Dendritic cell treated with granulocyte-macrophage colony-stimulating factor and Interleukin-4, amounts not matched to agents 40 ng/mL and 50 ng/mL, for 4 days (primary cell): ENCODE results near the gene TGFBR1.
"Not testable (repeated sequence)": the region's sequence is repeated elsewhere in the genome, so short reads cannot be mapped to it uniquely, and the experiment has no call there.

Experiments
- H3K27ac Mint-ChIP-seq: one replicate; pipeline ENCODE4 v1.8.0; 2022; ENCODE audit warnings: mild to moderate bottlenecking, mixed read lengths
- H3K27me3 Mint-ChIP-seq: one replicate; pipeline ENCODE4 v1.8.0; 2022; ENCODE audit warnings: mild to moderate bottlenecking, mixed read lengths
- H3K36me3 Mint-ChIP-seq: one replicate; pipeline ENCODE4 v1.8.0; 2022; ENCODE audit warnings: low read depth, mixed read lengths
- H3K4me1 Mint-ChIP-seq: one replicate; pipeline ENCODE4 v1.8.0; 2022; ENCODE audit warnings: low read depth, mixed read lengths
- H3K4me3 Mint-ChIP-seq: one replicate; pipeline ENCODE4 v1.8.0; 2022; ENCODE audit warnings: mild to moderate bottlenecking, moderate library complexity, mixed read lengths
- H3K9me3 Mint-ChIP-seq: one replicate; pipeline ENCODE4 v1.8.0; 2022; ENCODE audit warnings: mixed read lengths
- intact Hi-C: fragments of 100-400 bp; cut with micrococcal nuclease; formaldehyde crosslinking; loops from one replicate; pipeline ENCODE4 v1.15.0; 2022

The TGFBR1 gene

DNA sequence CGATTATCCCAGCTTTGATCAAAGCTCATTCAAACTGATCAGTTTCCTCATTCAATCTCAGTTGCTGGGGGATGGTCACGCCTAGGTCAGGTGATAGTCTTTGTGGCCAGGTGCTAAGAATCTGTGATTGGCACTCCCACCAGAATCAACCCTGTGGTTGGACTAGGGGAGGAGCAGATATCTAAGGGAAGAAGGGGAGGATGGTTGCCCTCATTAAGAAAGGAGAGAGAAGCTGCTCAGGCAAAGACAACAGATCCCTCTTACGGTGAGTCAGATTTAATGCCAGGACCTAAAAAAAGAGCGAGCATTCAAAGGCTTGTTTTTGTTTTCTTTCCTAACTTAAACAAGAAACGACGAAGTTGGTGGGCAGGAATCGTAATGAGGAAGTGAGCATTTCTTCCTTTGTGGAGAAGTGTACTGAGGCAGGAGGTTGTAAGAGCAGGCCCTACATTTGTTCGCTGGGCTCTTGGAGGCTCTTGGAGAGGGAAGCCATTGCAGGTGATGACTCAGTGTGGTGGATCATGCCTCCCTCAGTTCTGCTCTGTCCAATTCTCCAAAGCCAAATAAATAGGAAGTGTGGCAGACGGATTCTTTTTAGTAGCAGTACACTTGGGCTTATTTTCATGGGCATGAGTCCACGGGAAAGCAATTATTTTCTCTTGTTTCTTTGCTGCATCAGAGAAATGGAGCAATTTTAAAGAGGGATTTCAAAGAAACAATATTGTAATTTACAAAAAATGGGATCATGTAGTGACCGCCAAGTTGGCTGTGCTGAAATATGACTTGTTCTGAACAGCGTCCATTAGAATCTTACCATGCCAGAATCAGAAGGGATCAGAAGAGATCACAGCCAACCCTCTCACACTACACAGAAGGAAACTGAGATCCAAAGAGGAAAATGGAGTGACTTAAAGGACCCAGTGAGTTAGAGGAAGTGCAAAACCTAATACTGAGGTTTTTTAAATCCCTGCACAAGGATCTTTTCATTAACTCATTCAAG is 18.7 kb upstream of the TGFBR1 start:
- H3K4me1 Mint-ChIP-seq = peaks cover 36% of the 10 kb centered on the region
- peaks cover 13% of the 10 kb centered on the region for H3K27me3 Mint-ChIP-seq
- no peaks in the 10 kb centered on the region for H3K36me3 Mint-ChIP-seq
- intact Hi-C loops = loop anchor here (5.0 kb wide), 1 partner anchor 49 kb away; no protein-coding TSS in a partner anchor
- H3K27ac Mint-ChIP-seq = peak overlapping the region; percentile 83
- H3K9me3 Mint-ChIP-seq = no peaks in the 10 kb centered on the region
- H3K4me3 Mint-ChIP-seq = peak overlapping the region; percentile 15

DNA sequence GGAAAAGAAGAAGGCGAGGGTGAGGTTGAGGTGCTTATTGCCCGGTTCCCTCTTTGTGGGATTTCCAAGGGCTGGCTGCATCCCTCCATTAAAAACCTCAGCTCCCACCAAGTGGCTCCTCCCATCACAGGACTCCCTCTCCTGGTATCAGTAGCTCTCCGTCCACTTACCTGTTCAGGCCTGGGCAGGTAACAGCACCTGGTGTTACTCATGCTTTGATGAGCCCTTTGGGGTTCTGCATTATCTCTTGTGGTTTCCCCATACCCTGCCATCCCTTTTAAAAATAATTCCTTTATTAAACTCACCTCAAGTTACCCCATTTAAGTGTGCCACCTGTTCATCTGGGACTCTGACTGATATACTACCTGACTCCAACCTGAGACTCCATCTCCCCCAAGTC is 17.5 kb upstream of the TGFBR1 start:
- Mint-ChIP-seq H3K27ac (peak overlapping the region; percentile 83), H3K9me3 (no peaks in the 10 kb centered on the region), H3K4me3 (no peak overlapping the region), H3K36me3 (no peaks in the 10 kb centered on the region), H3K27me3 (peaks cover 8% of the 10 kb centered on the region), H3K4me1 (peaks cover 47% of the 10 kb centered on the region)
- intact Hi-C loops = loop anchor here (5.0 kb wide), 1 partner anchor 50 kb away; no protein-coding TSS in a partner anchor

DNA sequence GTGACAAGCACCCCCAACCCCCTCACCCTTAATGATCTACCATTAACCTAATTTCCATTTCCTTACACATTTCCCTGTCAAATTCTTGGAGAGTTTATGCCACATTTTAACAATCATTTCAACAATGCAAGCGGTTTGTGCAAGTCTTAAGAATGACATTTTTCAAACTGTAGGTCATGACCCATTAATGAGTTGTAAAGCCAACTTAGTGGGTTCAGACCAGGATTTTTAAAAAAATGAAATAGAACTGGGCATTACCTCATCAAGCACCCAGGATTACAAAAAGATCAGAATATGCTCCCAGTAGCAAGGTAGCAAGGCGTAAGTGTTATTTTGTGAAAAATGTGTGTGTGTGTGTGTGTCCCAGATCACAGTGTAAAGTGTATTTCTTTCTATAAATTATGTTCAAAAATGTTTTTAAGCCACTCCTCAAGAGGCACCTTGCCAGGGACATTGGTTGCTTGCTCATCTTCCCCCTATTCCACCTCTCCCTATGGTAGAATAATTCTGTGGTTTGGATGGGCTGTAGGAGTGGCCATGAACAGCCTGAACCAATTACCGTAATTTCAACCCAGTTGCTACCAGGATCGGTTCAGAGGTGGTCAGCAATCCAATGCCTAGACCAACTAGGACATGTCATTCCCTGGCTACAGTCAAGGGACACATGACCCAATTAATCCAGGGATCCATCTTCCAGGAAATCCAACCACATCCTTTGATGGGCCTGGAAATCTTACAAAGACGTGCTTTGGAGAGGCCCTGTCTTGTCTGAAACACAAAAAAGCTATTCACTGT is 14.4 kb upstream of the TGFBR1 start:
- H3K36me3 Mint-ChIP-seq = no peaks in the 10 kb centered on the region
- H3K27me3 Mint-ChIP-seq = peaks cover 3% of the 10 kb centered on the region
- H3K4me3 Mint-ChIP-seq = no peak overlapping the region
- no peaks in the 10 kb centered on the region for H3K9me3 Mint-ChIP-seq
- peak overlapping the region; percentile 86 for H3K27ac Mint-ChIP-seq
- intact Hi-C loops = no loop called here
- peaks cover 59% of the 10 kb centered on the region for H3K4me1 Mint-ChIP-seq

DNA sequence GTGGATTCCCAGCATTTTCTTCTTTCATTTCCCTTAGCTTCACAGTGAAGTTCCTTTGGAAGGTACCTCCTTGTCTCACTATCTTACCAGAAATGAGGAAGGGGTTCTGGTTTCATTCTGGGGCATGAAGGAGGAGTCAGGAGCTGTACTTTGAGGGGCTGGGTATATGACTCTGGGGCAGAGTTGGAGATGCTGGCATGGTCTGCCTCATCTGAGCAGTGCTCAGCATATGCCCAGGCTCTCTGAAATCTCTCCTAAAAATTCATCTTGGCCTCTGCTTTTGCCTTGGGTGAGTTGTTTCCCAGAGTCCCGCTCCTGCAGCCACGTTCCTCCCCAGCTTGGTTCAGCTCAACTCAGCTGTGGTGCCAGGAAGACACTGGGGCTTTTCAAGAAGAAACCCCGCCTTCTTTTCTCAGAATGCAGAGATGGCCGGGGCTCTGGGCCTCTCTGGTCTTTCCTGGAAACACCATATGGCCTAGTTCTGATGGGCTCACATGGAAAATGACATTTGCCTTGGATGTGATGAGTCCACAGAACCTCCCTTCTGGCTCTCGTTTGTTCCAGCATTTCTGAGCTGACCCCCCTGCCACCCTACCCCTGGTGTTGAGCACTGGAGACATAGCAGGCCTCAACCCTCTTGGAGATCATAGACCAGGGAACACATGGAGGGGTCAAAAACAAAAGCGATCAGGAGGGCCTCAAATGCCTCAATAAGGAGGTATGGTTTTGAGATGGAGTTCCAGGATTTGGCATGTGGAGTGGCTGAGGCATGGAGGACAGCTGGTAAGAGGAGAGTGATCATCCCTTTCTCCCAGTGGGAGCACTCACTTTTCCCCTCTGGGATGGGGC is 12.0 kb upstream of the TGFBR1 start:
- H3K27me3 Mint-ChIP-seq = peaks cover 9% of the 10 kb centered on the region
- H3K4me1 Mint-ChIP-seq = peaks cover 55% of the 10 kb centered on the region
- H3K4me3 Mint-ChIP-seq = no peak overlapping the region
- H3K9me3 Mint-ChIP-seq = no peaks in the 10 kb centered on the region
- H3K36me3 Mint-ChIP-seq = no peaks in the 10 kb centered on the region
- H3K27ac Mint-ChIP-seq = peak overlapping the region; percentile 86
- intact Hi-C loops = no loop called here

DNA sequence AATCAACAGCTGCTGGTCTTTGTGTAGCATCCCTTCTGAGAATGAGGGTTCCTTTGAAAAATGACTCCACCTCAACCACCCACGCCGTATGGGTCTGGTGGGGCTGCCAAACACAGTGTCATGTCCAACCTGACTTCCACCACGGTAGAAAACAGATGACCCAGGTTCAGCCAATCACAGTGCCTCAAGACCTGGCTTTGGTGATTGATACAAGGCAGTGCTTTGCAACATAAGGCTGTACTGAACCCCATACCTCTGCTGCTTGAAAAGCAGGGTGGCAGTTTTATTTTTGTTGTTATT is 11.5 kb upstream of the TGFBR1 start:
- intact Hi-C loops = no loop called here
- peak overlapping the region; percentile 86 for H3K27ac Mint-ChIP-seq
- no peak overlapping the region for H3K4me3 Mint-ChIP-seq
- peaks cover 9% of the 10 kb centered on the region for H3K27me3 Mint-ChIP-seq
- H3K36me3 Mint-ChIP-seq = no peaks in the 10 kb centered on the region
- no peaks in the 10 kb centered on the region for H3K9me3 Mint-ChIP-seq
- H3K4me1 Mint-ChIP-seq = peaks cover 58% of the 10 kb centered on the region

DNA sequence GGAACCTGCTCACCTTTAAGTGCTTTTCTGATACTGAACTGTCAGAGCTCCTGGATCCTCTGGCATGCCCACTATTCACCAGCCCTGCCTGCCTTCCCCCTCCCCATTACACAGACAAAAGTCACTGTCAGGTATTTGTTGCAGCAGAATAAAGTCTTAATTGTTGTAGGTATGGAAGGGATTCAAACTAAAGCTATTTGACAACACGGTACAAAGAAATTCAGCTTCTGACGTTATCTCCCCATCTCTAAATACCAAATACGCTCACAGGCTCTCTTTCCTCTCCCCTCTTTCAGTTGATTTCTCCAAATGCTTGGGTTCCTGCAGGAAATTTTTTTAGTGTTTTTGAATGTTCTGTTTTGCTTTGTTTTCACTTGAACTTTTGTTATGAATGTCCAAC is 9.3 kb upstream of the TGFBR1 start:
- Mint-ChIP-seq H3K4me1 (peaks cover 59% of the 10 kb centered on the region), H3K27me3 (peaks cover 12% of the 10 kb centered on the region), H3K9me3 (no peaks in the 10 kb centered on the region), H3K36me3 (no peaks in the 10 kb centered on the region), H3K4me3 (no peak overlapping the region), H3K27ac (no peak overlapping the region)
- intact Hi-C loops = no loop called here

DNA sequence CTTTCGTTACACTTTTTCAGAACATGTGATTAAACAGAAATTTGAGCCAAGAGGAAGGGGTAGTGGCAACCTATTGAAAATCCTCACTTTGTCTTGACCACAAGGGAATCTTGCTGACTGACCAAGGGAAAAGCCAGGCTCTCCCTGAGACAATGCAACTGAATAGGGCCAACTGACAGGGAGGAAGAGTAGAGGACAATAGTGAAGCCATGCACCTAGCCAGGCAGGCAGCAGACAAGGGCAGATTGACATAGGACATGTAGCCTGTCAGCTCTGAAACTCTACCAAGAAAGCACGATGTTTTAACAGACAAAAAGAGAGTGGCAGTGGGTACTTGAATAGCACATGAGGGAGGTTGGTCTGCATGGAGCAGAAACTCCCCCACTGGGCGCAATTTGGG is 8.5 kb upstream of the TGFBR1 start:
- Mint-ChIP-seq H3K4me3 (no peak overlapping the region), H3K4me1 (peaks cover 54% of the 10 kb centered on the region), H3K36me3 (no peaks in the 10 kb centered on the region), H3K27me3 (peaks cover 12% of the 10 kb centered on the region), H3K9me3 (no peaks in the 10 kb centered on the region), H3K27ac (peak overlapping the region; percentile 50)
- intact Hi-C loops = no loop called here

DNA sequence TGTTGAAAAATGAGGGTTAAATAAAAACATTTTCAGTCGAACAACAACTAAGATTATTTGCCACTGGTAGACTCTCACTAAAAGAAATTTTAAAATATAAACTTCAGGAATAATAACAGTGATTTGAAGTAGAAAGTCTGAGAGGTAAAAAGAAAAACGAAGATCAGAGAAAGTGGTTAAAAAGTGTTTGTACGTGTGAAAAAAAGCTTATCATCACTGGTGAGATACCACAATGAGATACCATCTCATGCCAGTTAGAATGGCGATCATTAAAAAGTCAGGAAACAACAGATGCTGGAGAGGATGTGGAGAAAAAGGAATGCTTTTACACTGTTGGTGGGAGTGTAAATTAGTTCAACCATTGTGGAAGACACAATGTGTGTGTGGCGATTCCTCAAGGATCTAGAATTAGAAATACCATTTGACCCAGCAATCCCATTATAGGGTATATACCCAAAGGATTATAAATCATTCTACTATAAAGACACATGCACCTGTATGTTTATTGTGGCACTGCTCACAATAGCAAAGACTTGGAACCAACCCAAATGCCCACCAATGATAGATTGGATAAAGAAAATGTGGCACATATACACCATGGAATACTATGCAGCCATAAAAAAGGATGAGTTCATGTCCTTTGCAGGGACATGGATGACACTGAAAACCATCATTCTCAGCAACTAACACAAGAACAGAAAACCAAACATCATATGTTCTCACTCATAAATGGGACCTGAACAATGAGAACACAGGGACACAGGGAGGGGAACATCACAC is 4.9 kb upstream of the TGFBR1 start:
- H3K27ac Mint-ChIP-seq, H3K27me3 Mint-ChIP-seq, H3K36me3 Mint-ChIP-seq, intact Hi-C loops, H3K4me3 Mint-ChIP-seq, H3K9me3 Mint-ChIP-seq: not testable (repeated sequence)
- H3K4me1 Mint-ChIP-seq = peaks cover 43% of the 10 kb centered on the region

DNA sequence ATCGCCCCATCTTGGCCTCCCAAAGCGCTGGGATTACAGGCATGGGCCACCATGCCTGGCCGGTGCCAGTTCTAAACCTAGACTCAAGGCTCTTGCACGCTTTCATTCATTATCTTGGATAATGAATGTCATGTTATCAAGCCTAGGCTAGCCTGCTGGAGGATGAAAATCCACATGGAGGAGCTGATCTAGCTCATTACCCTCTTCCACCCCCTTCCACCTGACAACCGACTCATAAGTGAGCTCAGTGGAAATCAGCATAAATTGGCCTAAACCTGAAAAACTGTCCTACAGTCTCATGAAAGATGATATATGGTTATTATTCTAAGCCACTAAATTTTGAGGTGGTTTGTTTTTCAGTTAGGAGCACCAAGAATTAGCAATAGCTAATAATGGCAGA is 3.6 kb upstream of the TGFBR1 start:
- Mint-ChIP-seq H3K27ac (no peak overlapping the region), H3K36me3 (peaks cover 14% of the 10 kb centered on the region), H3K4me3 (no peak overlapping the region), H3K4me1 (peaks cover 40% of the 10 kb centered on the region), H3K9me3 (no peaks in the 10 kb centered on the region), H3K27me3 (peaks cover 9% of the 10 kb centered on the region)
- intact Hi-C loops = no loop called here

DNA sequence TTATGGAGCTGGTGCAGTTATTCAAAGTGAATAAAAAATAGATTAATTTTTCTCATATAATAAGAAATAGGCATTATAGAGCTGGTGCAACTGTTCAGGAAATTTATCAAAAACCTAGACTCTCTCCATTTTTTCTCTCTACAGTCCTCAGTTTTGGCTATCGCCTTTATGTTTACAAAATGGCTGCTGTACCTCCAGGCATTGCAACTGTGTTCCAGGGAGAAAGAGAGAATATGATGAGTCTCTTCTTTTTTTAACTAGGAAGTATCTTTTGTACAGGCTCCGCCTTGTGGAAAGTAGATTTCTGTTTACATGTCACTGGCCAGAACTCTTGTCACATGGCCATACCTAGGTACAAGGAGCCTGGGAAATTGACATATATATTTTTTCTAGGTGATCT is 3.1 kb upstream of the TGFBR1 start:
- intact Hi-C loops = no loop called here
- H3K4me1 Mint-ChIP-seq = peaks cover 39% of the 10 kb centered on the region
- H3K27ac Mint-ChIP-seq = no peak overlapping the region
- peaks cover 5% of the 10 kb centered on the region for H3K27me3 Mint-ChIP-seq
- no peaks in the 10 kb centered on the region for H3K9me3 Mint-ChIP-seq
- H3K36me3 Mint-ChIP-seq = peaks cover 14% of the 10 kb centered on the region
- H3K4me3 Mint-ChIP-seq = no peak overlapping the region

DNA sequence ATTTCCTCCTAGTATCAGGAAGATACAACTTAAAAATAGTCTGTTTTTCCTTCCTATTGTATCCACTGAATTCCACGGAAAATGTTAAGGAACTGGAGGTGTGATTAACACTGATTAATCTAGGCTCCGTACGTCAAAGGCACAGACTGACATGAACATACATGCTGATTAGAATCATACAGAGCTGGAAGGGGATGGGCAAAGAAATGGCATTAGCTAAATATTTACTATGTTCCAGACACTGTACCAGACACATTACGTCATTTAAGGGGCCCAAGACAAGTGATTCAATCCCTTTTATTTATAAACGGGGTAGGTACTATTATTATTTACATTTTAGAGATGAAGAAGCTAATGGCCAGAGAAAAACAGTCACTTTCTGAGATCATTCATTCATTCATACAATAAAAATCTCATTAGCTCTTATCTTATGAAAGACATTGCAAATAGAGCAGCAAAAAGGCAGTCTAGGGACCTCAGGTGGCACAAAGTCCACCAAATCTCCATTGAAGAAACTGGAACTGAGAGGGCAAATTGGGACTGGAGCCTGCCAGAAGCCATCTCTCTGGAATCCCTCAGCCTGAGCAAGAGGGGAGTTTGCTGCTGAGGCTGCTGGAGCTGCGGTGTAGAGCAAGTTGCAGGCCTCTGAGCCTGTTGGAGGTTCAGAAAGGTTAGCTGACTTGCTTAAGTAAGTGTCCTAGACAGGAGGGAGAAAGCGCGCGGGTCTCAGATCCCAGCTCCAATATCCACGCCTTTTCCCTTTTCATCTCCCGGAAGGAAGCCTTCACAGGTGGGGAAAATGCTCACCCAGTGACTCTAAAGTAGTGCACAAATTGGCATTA is 1.6 kb upstream of the TGFBR1 start:
- Mint-ChIP-seq H3K27ac (peak overlapping the region; percentile 94), H3K4me1 (peaks cover 41% of the 10 kb centered on the region)
- intact Hi-C loops = no loop called here

DNA sequence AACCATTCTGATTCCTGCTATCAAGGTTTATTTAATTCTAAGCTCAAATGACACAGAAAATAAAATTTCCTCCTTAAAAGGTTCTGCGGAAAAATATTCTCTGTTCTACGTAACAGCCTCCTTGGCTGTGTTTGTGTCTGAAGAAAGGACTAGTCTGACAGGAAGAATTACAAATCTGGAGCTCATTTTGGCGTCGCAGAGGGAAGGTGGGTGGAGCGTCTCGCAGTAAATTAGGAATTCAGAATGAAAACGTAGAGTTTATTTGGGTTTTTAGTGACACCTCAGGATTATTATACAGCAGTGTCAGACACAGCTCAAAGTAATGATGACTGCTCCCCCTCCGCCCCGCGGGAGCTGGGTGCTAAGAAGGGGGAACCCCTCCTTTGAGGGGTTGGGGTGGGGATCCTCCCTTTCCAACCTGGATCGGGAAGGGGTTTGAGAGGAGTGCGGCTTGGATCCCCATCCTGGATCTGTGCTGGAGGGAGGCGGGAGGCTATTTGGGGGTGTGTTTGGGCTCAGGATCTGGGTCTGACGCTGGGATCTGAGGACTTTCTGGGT is 933 bp upstream of the TGFBR1 start:
- intact Hi-C loops = no loop called here
- Mint-ChIP-seq H3K4me3 (peak overlapping the region; percentile 77), H3K9me3 (no peaks in the 10 kb centered on the region), H3K36me3 (peaks cover 20% of the 10 kb centered on the region), H3K4me1 (peaks cover 45% of the 10 kb centered on the region), H3K27ac (peak overlapping the region; percentile 94), H3K27me3 (peaks cover 3% of the 10 kb centered on the region)

More for the DNA sequence above, 1.6 kb upstream of the TGFBR1 start:
- H3K9me3 Mint-ChIP-seq = no peaks in the 10 kb centered on the region
- H3K4me3 Mint-ChIP-seq = peak overlapping the region; percentile 77
- peaks cover 3% of the 10 kb centered on the region for H3K27me3 Mint-ChIP-seq
- H3K36me3 Mint-ChIP-seq = peaks cover 20% of the 10 kb centered on the region
